OCI-LY1 (cell line): ENCODE results near the gene C2CD3.

Experiments used
- H2AFZ ChIP-seq: fragments of 200-600 bp; sonication (generic), shearing (Covaris generic); 2 replicates; pipeline ENCODE4 v1.6.0; 2014; ENCODE audit warnings: antibody characterized with exemption, mild to moderate bottlenecking, low read length
- H3F3A ChIP-seq: fragments of 200-600 bp; sonication (generic), shearing (Covaris generic); 2 replicates; pipeline ENCODE4 v1.6.0; 2014; ENCODE audit warnings: mild to moderate bottlenecking, antibody characterized with exemption, low read length, moderate library complexity; ENCODE audit not compliant: insufficient read depth
- H3K27ac ChIP-seq: fragments of 200-600 bp; sonication (generic); 2 replicates; pipeline ENCODE4 v1.5.1; 2014; ENCODE audit warnings: low read length, mixed run types, mild to moderate bottlenecking, low read depth; ENCODE audit not compliant: poor library complexity, severe bottlenecking
- H3K27me3 ChIP-seq: fragments of 200-600 bp; sonication (generic); 2 replicates; pipeline ENCODE4 v1.6.0; 2014; ENCODE audit warnings: antibody characterized with exemption, mild to moderate bottlenecking, low read length, moderate library complexity; ENCODE audit not compliant: insufficient read depth
- H3K36me3 ChIP-seq: fragments of 200-600 bp; sonication (generic); 2 replicates; pipeline ENCODE4 v1.6.1; 2014; ENCODE audit warnings: mild to moderate bottlenecking, antibody characterized with exemption, low read length, moderate library complexity, mixed read lengths; ENCODE audit not compliant: insufficient read depth
- H3K4me1 ChIP-seq: fragments of 200-600 bp; sonication (generic); 2 replicates; pipeline ENCODE4 v1.5.1; 2014; ENCODE audit warnings: mild to moderate bottlenecking, low read length, moderate library complexity; ENCODE audit not compliant: insufficient read depth, severe bottlenecking
- H3K4me2 ChIP-seq: fragments of 200-600 bp; sonication (generic), shearing (Covaris generic); 2 replicates; pipeline ENCODE4 v1.6.1; 2014; ENCODE audit warnings: low read length
- H3K4me3 ChIP-seq: fragments of 200-600 bp; sonication (generic); 2 replicates; pipeline ENCODE4 v1.5.1; 2014; ENCODE audit warnings: low read length, low read depth, mild to moderate bottlenecking, mixed read lengths; ENCODE audit not compliant: poor library complexity, severe bottlenecking
- H3K79me2 ChIP-seq: fragments of 200-600 bp; shearing (Covaris generic); 2 replicates; pipeline ENCODE4 v1.6.1; 2016; ENCODE audit warnings: mixed run types, low read length, mixed read lengths; ENCODE audit not compliant: insufficient read depth
- H3K9ac ChIP-seq: fragments of 200-600 bp; sonication (generic), shearing (Covaris generic); 2 replicates; pipeline ENCODE4 v1.6.1; 2014; ENCODE audit warnings: mild to moderate bottlenecking, low read length, mixed read lengths
- H3K9me2 ChIP-seq: fragments of 200-600 bp; sonication (generic), shearing (Covaris generic); 2 replicates; pipeline ENCODE4 v1.6.1; 2014; ENCODE audit warnings: low read depth, mild to moderate bottlenecking, low read length, mixed read lengths
- H3K9me3 ChIP-seq: fragments of 200-600 bp; shearing (Covaris generic); 2 replicates; pipeline ENCODE4 v1.6.1; 2014; ENCODE audit warnings: low read length, mixed read lengths
- H4K20me1 ChIP-seq: fragments of 200-600 bp; sonication (generic), shearing (Covaris generic); 2 replicates; pipeline ENCODE4 v1.6.0; 2016; ENCODE audit warnings: mild to moderate bottlenecking, low read length; ENCODE audit not compliant: insufficient read depth
- EZH2 ChIP-seq: fragments of 200-600 bp; sonication (generic), shearing (Covaris generic); IDR thresholded peaks from 2 replicates; pipeline ENCODE4 v1.8.0; 2017; ENCODE audit warnings: borderline replicate concordance, mixed run types, mild to moderate bottlenecking, antibody characterized with exemption, low read length, moderate library complexity, mixed read lengths
- TF ChIP-seq, protein P1 (sequence below): fragments of 200-600 bp; sonication (generic), shearing (Covaris generic); IDR thresholded peaks from 2 replicates; pipeline ENCODE4 v1.5.1; 2017; ENCODE audit warnings: mild to moderate bottlenecking, antibody characterized with exemption, low read length, moderate library complexity, mixed read lengths

The C2CD3 gene

DNA sequence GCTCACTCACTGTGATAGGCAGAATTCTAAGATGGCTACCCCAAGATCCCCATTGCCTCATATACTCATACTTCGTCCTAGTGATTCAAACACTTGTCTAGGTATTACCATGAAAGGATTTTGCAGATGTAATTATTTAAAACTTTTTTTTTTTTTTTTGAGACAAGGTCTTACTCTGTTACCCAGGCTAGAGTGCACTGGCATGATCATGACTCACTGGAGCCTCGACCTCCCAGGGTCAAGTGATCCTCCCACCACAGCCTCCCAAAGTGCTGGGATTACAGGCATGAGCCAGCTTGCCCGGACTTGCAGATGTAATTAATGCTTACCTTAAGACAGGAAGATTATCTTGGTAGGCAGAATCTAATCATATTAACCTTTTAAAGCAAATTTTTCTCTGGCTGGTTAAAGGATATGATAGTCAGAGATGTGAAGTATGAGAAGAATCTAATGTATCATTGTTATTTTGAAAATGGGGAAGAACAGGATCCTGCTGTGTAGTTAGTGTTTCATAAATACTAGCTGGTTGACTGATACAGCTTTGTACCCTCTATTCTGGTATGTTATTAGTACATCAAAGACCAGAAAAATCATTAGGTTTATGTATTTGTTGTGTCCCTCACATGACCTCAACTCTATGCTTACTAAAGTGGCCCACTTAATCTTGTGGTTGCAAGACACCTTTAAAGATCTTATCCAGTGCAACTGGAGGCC lies 35.5 kb downstream of the C2CD3 start:
- H3K36me3 ChIP-seq: peaks cover 79% of the 10 kb centered on the region
- H3K79me2 ChIP-seq: no peaks in the 10 kb centered on the region
- H2AFZ ChIP-seq: no peak overlapping the region
- no peaks in the 10 kb centered on the region for H4K20me1 ChIP-seq
- no peaks in the 10 kb centered on the region for H3K9me2 ChIP-seq
- H3K27me3 ChIP-seq: no peaks in the 10 kb centered on the region
- H3K9ac ChIP-seq: no peak overlapping the region
- H3K4me3 ChIP-seq: no peak overlapping the region
- no peak overlapping the region for H3K4me2 ChIP-seq
- H3K27ac ChIP-seq: no peak overlapping the region
- no peaks in the 10 kb centered on the region for H3K9me3 ChIP-seq
- no peaks in the 10 kb centered on the region for H3K4me1 ChIP-seq
- TF ChIP-seq, protein P1, sequence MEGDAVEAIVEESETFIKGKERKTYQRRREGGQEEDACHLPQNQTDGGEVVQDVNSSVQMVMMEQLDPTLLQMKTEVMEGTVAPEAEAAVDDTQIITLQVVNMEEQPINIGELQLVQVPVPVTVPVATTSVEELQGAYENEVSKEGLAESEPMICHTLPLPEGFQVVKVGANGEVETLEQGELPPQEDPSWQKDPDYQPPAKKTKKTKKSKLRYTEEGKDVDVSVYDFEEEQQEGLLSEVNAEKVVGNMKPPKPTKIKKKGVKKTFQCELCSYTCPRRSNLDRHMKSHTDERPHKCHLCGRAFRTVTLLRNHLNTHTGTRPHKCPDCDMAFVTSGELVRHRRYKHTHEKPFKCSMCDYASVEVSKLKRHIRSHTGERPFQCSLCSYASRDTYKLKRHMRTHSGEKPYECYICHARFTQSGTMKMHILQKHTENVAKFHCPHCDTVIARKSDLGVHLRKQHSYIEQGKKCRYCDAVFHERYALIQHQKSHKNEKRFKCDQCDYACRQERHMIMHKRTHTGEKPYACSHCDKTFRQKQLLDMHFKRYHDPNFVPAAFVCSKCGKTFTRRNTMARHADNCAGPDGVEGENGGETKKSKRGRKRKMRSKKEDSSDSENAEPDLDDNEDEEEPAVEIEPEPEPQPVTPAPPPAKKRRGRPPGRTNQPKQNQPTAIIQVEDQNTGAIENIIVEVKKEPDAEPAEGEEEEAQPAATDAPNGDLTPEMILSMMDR: no peak
- no peak for TF ChIP-seq EZH2
- H3F3A ChIP-seq: no peaks in the 10 kb centered on the region

DNA sequence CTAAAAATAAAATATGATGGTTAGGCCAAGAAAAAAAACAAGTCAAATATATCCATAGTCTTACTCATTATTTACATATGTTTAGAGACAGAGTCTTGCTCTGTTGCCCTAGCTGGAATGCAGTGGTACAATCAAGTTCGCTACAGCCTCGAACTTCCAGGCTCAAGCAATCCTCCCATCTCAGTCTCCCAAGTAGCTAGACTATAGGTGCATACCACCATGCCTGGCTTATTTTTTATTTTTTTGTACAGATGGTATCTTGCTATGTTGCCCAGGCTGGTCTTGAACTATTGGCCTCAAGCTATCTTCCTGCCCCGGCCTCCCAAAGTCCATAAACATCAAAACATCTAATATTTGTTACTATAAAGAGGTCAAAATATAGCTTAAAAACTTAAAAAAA lies 36.1 kb downstream of the C2CD3 start:
- H4K20me1 ChIP-seq: no peaks in the 10 kb centered on the region
- H3K79me2 ChIP-seq: no peaks in the 10 kb centered on the region
- no peaks in the 10 kb centered on the region for H3K9me2 ChIP-seq
- no peak overlapping the region for H2AFZ ChIP-seq
- no peak overlapping the region for H3K4me2 ChIP-seq
- no peaks in the 10 kb centered on the region for H3K4me1 ChIP-seq
- no peak overlapping the region for H3K4me3 ChIP-seq
- peaks cover 83% of the 10 kb centered on the region for H3K36me3 ChIP-seq
- H3K9ac ChIP-seq: no peak overlapping the region
- no peaks in the 10 kb centered on the region for H3K9me3 ChIP-seq
- no peaks in the 10 kb centered on the region for H3F3A ChIP-seq
- H3K27ac ChIP-seq: no peak overlapping the region
- TF ChIP-seq, protein P1: no peak
- no peak for TF ChIP-seq EZH2
- no peaks in the 10 kb centered on the region for H3K27me3 ChIP-seq

DNA sequence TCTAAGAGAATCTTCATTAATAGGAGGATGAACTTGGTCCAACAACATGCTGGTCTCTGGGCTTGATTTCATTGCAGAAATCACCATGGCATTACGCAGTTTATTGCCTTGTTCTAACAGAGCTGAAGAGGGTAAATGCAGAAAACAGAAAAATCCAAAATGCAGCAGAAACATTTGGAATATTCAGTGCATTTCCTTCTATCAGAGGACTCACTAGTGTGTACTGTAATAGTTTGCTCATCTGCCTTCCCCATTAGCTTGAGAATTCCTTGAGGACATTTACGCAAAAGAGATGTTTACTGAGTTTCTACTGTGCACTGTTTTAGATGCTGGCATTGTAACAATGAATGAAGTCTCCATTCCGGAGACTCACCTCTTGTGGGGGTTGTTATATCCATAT lies 37.4 kb downstream of the C2CD3 start:
- H3K4me3 ChIP-seq: no peak overlapping the region
- H3K9me3 ChIP-seq: no peaks in the 10 kb centered on the region
- H2AFZ ChIP-seq: no peak overlapping the region
- no peaks in the 10 kb centered on the region for H3K4me1 ChIP-seq
- no peaks in the 10 kb centered on the region for H4K20me1 ChIP-seq
- H3K9ac ChIP-seq: no peak overlapping the region
- no peaks in the 10 kb centered on the region for H3K9me2 ChIP-seq
- H3K27ac ChIP-seq: no peak overlapping the region
- no peaks in the 10 kb centered on the region for H3F3A ChIP-seq
- TF ChIP-seq, protein P1: no peak
- no peak for TF ChIP-seq EZH2
- no peaks in the 10 kb centered on the region for H3K79me2 ChIP-seq
- no peaks in the 10 kb centered on the region for H3K27me3 ChIP-seq
- H3K4me2 ChIP-seq: no peak overlapping the region
- H3K36me3 ChIP-seq: peaks cover 71% of the 10 kb centered on the region
